ENCODE results near the gene CABP2.

CABP2 gene

DNA sequence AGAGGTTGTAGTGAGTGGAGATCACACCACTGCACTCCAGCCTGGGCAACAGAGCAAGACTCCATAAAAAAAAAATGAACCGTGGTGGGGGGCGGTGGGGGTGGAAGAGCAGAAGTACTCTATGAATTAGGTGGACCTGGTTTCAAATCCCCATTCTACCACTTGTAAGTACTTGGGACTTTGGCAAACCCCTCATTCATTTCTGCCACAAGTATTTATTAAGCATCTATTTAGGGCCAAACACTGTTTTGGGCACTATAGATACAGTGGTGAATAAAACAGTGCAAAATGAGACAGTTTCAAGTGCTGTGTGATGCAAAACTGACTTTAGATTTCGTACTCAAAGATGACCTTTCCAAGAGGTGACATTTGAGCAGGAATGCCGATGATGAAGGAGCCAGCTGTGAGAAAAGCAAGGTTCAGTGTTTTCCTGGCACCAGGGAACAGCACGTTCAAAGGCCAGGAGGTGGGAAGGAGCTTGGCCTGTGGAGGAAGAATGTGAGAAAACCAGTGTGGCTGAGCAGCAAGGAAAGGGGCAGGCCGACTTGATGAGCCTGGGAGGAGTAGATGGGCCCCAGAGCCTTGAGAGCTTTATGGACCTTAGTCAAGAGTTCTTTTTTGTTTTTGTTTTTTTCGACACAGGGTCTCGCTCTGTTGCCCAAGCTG lies 52.8 kb downstream of the CABP2 start:
- Mint-ChIP-seq H3K4me3 (no peak overlapping the region), H3K36me3 (ENCODE audit: low read depth) (peaks cover under 1% of the 10 kb centered on the region), H3K27ac (no peak overlapping the region), H3K9me3 (no peaks in the 10 kb centered on the region), H3K27me3 (ENCODE audit: low read depth) (no peaks in the 10 kb centered on the region), H3K4me1 (ENCODE audit: low read depth) (peaks cover 18% of the 10 kb centered on the region)
- no peak for DNase-seq (ENCODE audit: low spot score)

GRCh38 chr11:67469508-67469811 lies 53.8 kb downstream of the CABP2 start:
- peaks cover 4% of the 10 kb centered on the region for H3K36me3 Mint-ChIP-seq (ENCODE audit: low read depth)
- H3K9me3 Mint-ChIP-seq = no peaks in the 10 kb centered on the region
- no peak for DNase-seq (ENCODE audit: low spot score)
- H3K27me3 Mint-ChIP-seq (ENCODE audit: low read depth) = no peaks in the 10 kb centered on the region
- peaks cover 26% of the 10 kb centered on the region for H3K4me1 Mint-ChIP-seq (ENCODE audit: low read depth)
- H3K4me3 Mint-ChIP-seq = peak overlapping the region; percentile 79
- H3K27ac Mint-ChIP-seq = peak overlapping the region; percentile 67
